Esophagus muscularis mucosa (tissue), 4 donors: ENCODE results near the gene UNC5CL. TPM values are rescaled to one million over a fixed set of nuclear protein-coding genes. Genes with fewer than 3 reads are reported as not detected.

Experiments
- DNase-seq: peaks from one replicate; pipeline ENCODE4 v3.0.0-alpha.2; 2017; ENCODE audit errors: extremely low spot score
- H3K27ac ChIP-seq, 4 donors: fragments of 200-600 bp; sonication (generic); replicated peaks in 1 of 4; 1 replicate in 3 of 4; 2 replicates in 1 of 4; pipeline ENCODE4 v1.5.1; 2016 to 2019; ENCODE audit warnings: mild to moderate bottlenecking in 1 of 4
- H3K27me3 ChIP-seq, 4 donors: fragments of 200-600 bp; sonication (generic); one replicate each; pipeline versions ENCODE4 v1.5.1 to v1.6.0; 2016 to 2019
- H3K36me3 ChIP-seq, 4 donors: fragments of 200-600 bp; sonication (generic); one replicate each; pipeline ENCODE4 v1.5.1; 2016 to 2019
- H3K4me1 ChIP-seq, 4 donors: fragments of 200-600 bp; sonication (generic); one replicate each; pipeline ENCODE4 v1.5.1; 2016 to 2019
- H3K4me3 ChIP-seq, 4 donors: fragments of 200-600 bp; sonication (generic); 1 replicate in 2 of 4; 2 replicates in 2 of 4; pipeline ENCODE4 v1.5.1; 2016 to 2019; ENCODE audit warnings: mild to moderate bottlenecking in 4 of 4, moderate library complexity in 1 of 4
- H3K9me3 ChIP-seq, 4 donors: fragments of 200-600 bp; sonication (generic); 1 replicate in 3 of 4; 2 replicates in 1 of 4; pipeline ENCODE4 v1.5.1; 2016 to 2019
- CTCF ChIP-seq, 3 experiments: fragments of 200-600 bp in 2 of 3; fragments of 450-650 bp in 1 of 3; sonication (generic) in 2 of 3; IDR thresholded peaks; one replicate each; pipeline ENCODE4 v1.5.1; 2017 to 2019; ENCODE audit warnings: antibody characterized with exemption in 3 of 3, mild to moderate bottlenecking in 2 of 3, moderate library complexity in 1 of 3
- EP300 ChIP-seq: sonication (generic); formaldehyde crosslinking; IDR thresholded peaks from one replicate; pipeline ENCODE4 v1.6.1; 2017; ENCODE audit warnings: antibody characterized with exemption
- POLR2A ChIP-seq: fragments of 450-650 bp; IDR thresholded peaks from one replicate; pipeline ENCODE4 v1.6.1; 2017; ENCODE audit warnings: antibody characterized with exemption, moderate library complexity, mild to moderate bottlenecking, low read depth
- POLR2AphosphoS5 ChIP-seq, 2 donors: sonication (generic); formaldehyde crosslinking; IDR thresholded peaks; one replicate each; pipeline ENCODE4 v1.6.1; 2017; ENCODE audit warnings: antibody characterized with exemption in 2 of 2
- WGBS: methylation state at CpG from one replicate; pipeline ENCODE4 v1.1.5; 2018; 5-methylcytosine and 5-hydroxymethylcytosine counted together
- intact Hi-C: fragments of 100-400 bp; cut with DNase I; formaldehyde crosslinking; loops from one replicate; pipeline ENCODE4 v1.15.1; 2023
- total RNA-seq, 4 donors: library from RNA; depleted of rRNA; stranded (reverse); fragments of >200 nt; gene quantifications; one replicate each; pipeline versions ENCODE4 v1.1.0 to v1.2.1, GENCODE V29; 2016

UNC5CL gene
- total RNA-seq, 4 donors from 2014 or later, result 0.33 to 0.83 (median 0.60) TPM

GRCh38 chr6:41043151-41043550 is 4.1 kb upstream of the UNC5CL start:
- DNase-seq, result no peak
- no peak overlapping the region for H3K4me3 ChIP-seq
- no peaks in the 10 kb centered on the region for H3K9me3 ChIP-seq
- intact Hi-C loops, result no loop called here
- 100% methylated on average over 3 of the region's 3 CpGs for WGBS
- H3K27ac ChIP-seq, result no peak overlapping the region
- TF ChIP-seq POLR2A (no peak), POLR2AphosphoS5 (IDR thresholded peaks at IDR 0.05) (no peak), EP300 (no peak), CTCF (IDR thresholded peaks at IDR 0.05) (no peak)
- H3K4me1 ChIP-seq, result peaks cover 0 to 1% (median 0%) of the 10 kb centered on the region in 4 donors
- no peaks in the 10 kb centered on the region for H3K27me3 ChIP-seq
- H3K36me3 ChIP-seq, result no peaks in the 10 kb centered on the region

GRCh38 chr6:41042226-41043055 is 3.4 kb upstream of the UNC5CL start, which contains the start of gene TSPO2:
TSPO2 (plus strand) TSS chr6:41042467; CDS start chr6:41042986, 519 bp downstream.
- Histone ChIP-seq H3K9me3 (no peaks in the 10 kb centered on the region), H3K27me3 (no peaks in the 10 kb centered on the region), H3K4me1 (no peaks in the 10 kb centered on the region), H3K27ac (no peak within 1 kb of the TSS), H3K36me3 (no peaks in the 10 kb centered on the region), H3K4me3 (no peak within 1 kb of the TSS)
- no peak for TF ChIP-seq POLR2A
- TF ChIP-seq EP300, result no peak
- no peak for TF ChIP-seq CTCF (IDR thresholded peaks at IDR 0.05)
- no peak for TF ChIP-seq POLR2AphosphoS5 (IDR thresholded peaks at IDR 0.05)
- DNase-seq, result no peak
- intact Hi-C loops, result no loop called here
- whole genome bisulfite sequencing, result 87% methylated on average over 9 of the region's 10 CpGs

GRCh38 chr6:41040940-41041536 is 2.0 kb upstream of the UNC5CL start:
- 88% methylated on average over 1 of the region's 1 CpG for WGBS
- Histone ChIP-seq H3K4me1 (no peaks in the 10 kb centered on the region), H3K9me3 (no peaks in the 10 kb centered on the region), H3K36me3 (no peaks in the 10 kb centered on the region), H3K27ac (no peak overlapping the region), H3K4me3 (no peak overlapping the region), H3K27me3 (no peaks in the 10 kb centered on the region)
- TF ChIP-seq POLR2AphosphoS5 (IDR thresholded peaks at IDR 0.05) (no peak), EP300 (no peak), POLR2A (no peak), CTCF (IDR thresholded peaks at IDR 0.05) (no peak)
- no peak for DNase-seq
- intact Hi-C loops, result no loop called here

GRCh38 chr6:41040101-41040939 is 1.3 kb upstream of the UNC5CL start:
- H3K27me3 ChIP-seq, result no peaks in the 10 kb centered on the region
- intact Hi-C loops, result no loop called here
- TF ChIP-seq CTCF (IDR thresholded peaks at IDR 0.05) (no peak), EP300 (no peak), POLR2A (no peak), POLR2AphosphoS5 (IDR thresholded peaks at IDR 0.05) (no peak)
- no peaks in the 10 kb centered on the region for H3K9me3 ChIP-seq
- no peaks in the 10 kb centered on the region for H3K36me3 ChIP-seq
- 76% methylated on average over 5 of the region's 6 CpGs for WGBS
- no peaks in the 10 kb centered on the region for H3K4me1 ChIP-seq
- no peak overlapping the region for H3K4me3 ChIP-seq
- H3K27ac ChIP-seq, result no peak overlapping the region
- DNase-seq, result no peak
